ENCODE data around the gene SPTY2D1.
A peak's percentile ranks its signal among the peaks of the same experiment; 100 is the strongest.

- TF ChIP-seq CTCF (IDR thresholded peaks at IDR 0.05) (no peak), NFIC (IDR thresholded peaks at IDR 0.05; ENCODE audit: borderline replicate concordance) (no peak), REST (IDR thresholded peaks at IDR 0.05; ENCODE audit: low read depth, low read length) (peak; percentile 43; the same call in 1 of the 2 replicates), USF2 (IDR thresholded peaks at IDR 0.05; ENCODE audit: borderline replicate concordance, low read depth, low read length) (no peak), SIN3A (IDR thresholded peaks at IDR 0.05; ENCODE audit: borderline replicate concordance, low read depth, low read length) (peak; percentile 88), TCF12 (IDR thresholded peaks at IDR 0.05) (peak; percentile 27; the same call in 1 of the 2 replicates), JUND (IDR thresholded peaks at IDR 0.05) (no peak), RAD21 (IDR thresholded peaks at IDR 0.05; ENCODE audit: low read length) (no peak), GABPA (IDR thresholded peaks at IDR 0.05; ENCODE audit: low read depth) (peak; percentile 72), RFX5 (IDR thresholded peaks at IDR 0.05; ENCODE audit: low read length) (no peak), MAX (IDR thresholded peaks at IDR 0.05; ENCODE audit: low read depth) (peak; percentile 70; the same call in 1 of the 2 replicates), USF1 (IDR thresholded peaks at IDR 0.05; ENCODE audit: borderline replicate concordance, low read depth) (no peak), TAF1 (IDR thresholded peaks at IDR 0.05; ENCODE audit: borderline replicate concordance, low read depth, low read length) (peak; percentile 78; the same call in 1 of the 2 replicates), POLR2AphosphoS5 (IDR thresholded peaks at IDR 0.05; ENCODE audit: low read depth, low read length) (peak; percentile 91)
Observed at GRCh38 chr11:18588297-18589252, 45.6 kb downstream of the SPTY2D1 start, which contains the start of gene UEVLD.

Measured in SK-N-SH (cell line).